Stomach (tissue), 4 donors: ENCODE measurements around the gene C1QL1.
A peak's percentile ranks its signal among the peaks of the same experiment; 100 is the strongest.

Source experiments
- CTCF ChIP-seq, 7 experiments: fragments of 450-650 bp in 4 of 7; fragments of 200-600 bp in 3 of 7; sonication (generic) in 3 of 7; IDR thresholded peaks; one replicate each; pipeline ENCODE4 v1.5.1; 2016 to 2019; ENCODE audit warnings: antibody characterized with exemption in 7 of 7, control low read depth in 2 of 7, mild to moderate bottlenecking in 1 of 7
- POLR2A ChIP-seq, 4 donors: fragments of 450-650 bp; IDR thresholded peaks; one replicate each; pipeline ENCODE4 v1.6.1; 2016; ENCODE audit warnings: antibody characterized with exemption in 4 of 4, control low read depth in 2 of 4, mild to moderate bottlenecking in 1 of 4, moderate library complexity in 1 of 4
- POLR2AphosphoS5 ChIP-seq, 3 donors: sonication (generic); formaldehyde crosslinking; IDR thresholded peaks; one replicate each; pipeline ENCODE4 v1.6.1; 2016; ENCODE audit warnings: antibody characterized with exemption in 3 of 3

GRCh38 chr17:44919885-44920564 lies 48.1 kb downstream of the C1QL1 start:
- TF ChIP-seq CTCF (IDR thresholded peaks at IDR 0.05) (peak in 5 of 7 experiments; percentile 68 to 92 (median 79)), POLR2AphosphoS5 (IDR thresholded peaks at IDR 0.05) (peak in 1 of 3 donors; percentile 75), POLR2A (IDR thresholded peaks at IDR 0.05) (no peak)
